H1 (cell line): ENCODE results near the gene RHBG. TPM values are rescaled to one million over a fixed set of nuclear protein-coding genes. Genes with fewer than 3 reads are reported as not detected.

Experiments used
- CTCF ChIA-PET: fragments of 300-600 bp; sonication (Branson Sonifier 250); formaldehyde crosslinking; loops from one replicate; lab custom pipeline; 2021; ENCODE audit not compliant: partially characterized antibody; lab: Charles Lee
- POLR2A ChIA-PET: fragments of 300-600 bp; sonication (Branson Sonifier 250); formaldehyde crosslinking; loops from one replicate; lab custom pipeline; 2021; ENCODE audit warnings: inconsistent platforms; ENCODE audit not compliant: partially characterized antibody; lab: Charles Lee
- DNase-seq, 2 experiments: peaks; one replicate each; pipeline versions ENCODE4 v3.0.0 to v3.0.0-alpha.2; 2010 to 2022; ENCODE audit warnings: low spot score in 2 of 2, low read depth in 1 of 2, mixed read lengths in 1 of 2
- FAIRE-seq: peaks from 2 replicates; lab custom pipeline; 2011; peaks lifted over from hg19 to GRCh38; lab: Jason Lieb, UNC
- H2AFZ ChIP-seq: 2 replicates; pipeline ENCODE4 v1.8.1; 2012; ENCODE audit warnings: low read length, inconsistent platforms
- H2AK5ac ChIP-seq: 2 replicates; pipeline ENCODE4 v1.6.1; 2013; ENCODE audit warnings: low read depth, low read length
- H2BK120ac ChIP-seq: replicated peaks from 2 replicates; pipeline ENCODE3; 2013; ENCODE audit warnings: low read depth, low read length, inconsistent platforms
- H2BK12ac ChIP-seq: 2 replicates; pipeline ENCODE4 v1.6.1; 2013; ENCODE audit warnings: low read depth, low read length
- H2BK15ac ChIP-seq: 2 replicates; pipeline ENCODE4 v1.6.1; 2013; ENCODE audit warnings: low read length
- H2BK20ac ChIP-seq: 2 replicates; pipeline ENCODE4 v1.6.1; 2013; ENCODE audit warnings: low read length
- H2BK5ac ChIP-seq: 2 replicates; pipeline ENCODE4 v1.6.1; 2013; ENCODE audit warnings: low read depth, low read length
- H3K14ac ChIP-seq: 2 replicates; pipeline ENCODE4 v1.6.1; 2013; ENCODE audit warnings: inconsistent platforms; ENCODE audit not compliant: insufficient read length
- H3K18ac ChIP-seq: 2 replicates; pipeline ENCODE4 v1.6.1; 2013; ENCODE audit warnings: low read length; ENCODE audit errors: extremely low read depth
- H3K23ac ChIP-seq: 2 replicates; pipeline ENCODE4 v1.6.1; 2013; ENCODE audit warnings: inconsistent platforms; ENCODE audit not compliant: insufficient read length
- H3K23me2 ChIP-seq: 2 replicates; pipeline ENCODE4 v1.6.1; 2013; ENCODE audit warnings: low read depth, low read length
- H3K27ac ChIP-seq: 2 replicates; pipeline ENCODE4 v1.6.1; 2011; ENCODE audit warnings: low read depth, low read length, inconsistent platforms
- H3K27me3 ChIP-seq, 4 experiments: replicated peaks in 1 of 4; 1 replicate in 1 of 4; 2 replicates in 3 of 4; pipeline versions ENCODE4 v1.6.1 to v1.8.1; 2011 to 2013; ENCODE audit warnings: low read length in 3 of 4, mild to moderate bottlenecking in 3 of 4, inconsistent platforms in 2 of 4, mixed read lengths in 2 of 4, moderate library complexity in 1 of 4; ENCODE audit not compliant: control insufficient read depth in 3 of 4, insufficient read depth in 3 of 4; ENCODE audit errors: extremely low read depth in 1 of 4
- H3K36me3 ChIP-seq, 4 experiments: 2 replicates each; pipeline versions ENCODE4 v1.6.1 to v1.8.1; 2011 to 2013; ENCODE audit warnings: mild to moderate bottlenecking in 4 of 4, low read length in 3 of 4, moderate library complexity in 2 of 4, control low read depth in 1 of 4, inconsistent platforms in 1 of 4; ENCODE audit not compliant: insufficient read depth in 4 of 4, control insufficient read depth in 2 of 4
- H3K4ac ChIP-seq: replicated peaks from 2 replicates; pipeline ENCODE3; 2013; ENCODE audit warnings: low read length, low read depth, mixed read lengths, inconsistent platforms; ENCODE audit not compliant: insufficient read length
- H3K4me1 ChIP-seq, 4 experiments: replicated peaks in 1 of 4; 1 replicate in 1 of 4; 2 replicates in 3 of 4; pipeline versions ENCODE4 v1.6.1 to v1.8.1; 2011 to 2013; ENCODE audit warnings: low read length in 3 of 4, inconsistent platforms in 2 of 4, mixed read lengths in 1 of 4; ENCODE audit not compliant: insufficient read depth in 4 of 4, control insufficient read depth in 3 of 4
- H3K4me2 ChIP-seq, 2 experiments: 2 replicates each; pipeline versions ENCODE4 v1.6.1 to v1.8.1; 2011 to 2013; ENCODE audit warnings: low read depth in 2 of 2, low read length in 2 of 2, control low read depth in 1 of 2, inconsistent platforms in 1 of 2, mild to moderate bottlenecking in 1 of 2; ENCODE audit not compliant: insufficient read depth in 1 of 2
- H3K4me3 ChIP-seq, 4 experiments: fragments of 200-600, 300-600 bp in 1 of 4; sonication (generic), shearing (Covaris generic), sonication (Bioruptor Twin) in 1 of 4; 2 replicates each; pipeline versions ENCODE4 v1.5.1 to v1.8.1; 2011 to 2016; ENCODE audit warnings: low read length in 4 of 4, low read depth in 3 of 4, control low read depth in 2 of 4, inconsistent platforms in 2 of 4, mild to moderate bottlenecking in 2 of 4, mixed read lengths in 1 of 4, moderate library complexity in 1 of 4; ENCODE audit not compliant: insufficient read depth in 2 of 4; ENCODE audit errors: extremely low read depth in 1 of 4
- H3K56ac ChIP-seq: replicated peaks from 2 replicates; pipeline ENCODE3; 2013; ENCODE audit warnings: low read depth, mild to moderate bottlenecking, mixed read lengths, low read length, inconsistent platforms; ENCODE audit not compliant: insufficient read length
- H3K79me1 ChIP-seq: 2 replicates; pipeline ENCODE4 v1.6.1; 2013; ENCODE audit warnings: low read depth, low read length, control low read depth
- H3K79me2 ChIP-seq, 2 experiments: 2 replicates each; pipeline versions ENCODE4 v1.6.1 to v1.8.1; 2012 to 2013; ENCODE audit warnings: low read length in 2 of 2, mild to moderate bottlenecking in 2 of 2, inconsistent platforms in 1 of 2; ENCODE audit not compliant: insufficient read depth in 2 of 2, control insufficient read depth in 1 of 2
- H3K9ac ChIP-seq, 4 experiments: replicated peaks in 1 of 4; 1 replicate in 1 of 4; 2 replicates in 3 of 4; pipeline versions ENCODE4 v1.6.1 to v1.8.1; 2011 to 2013; ENCODE audit warnings: low read depth in 3 of 4, low read length in 3 of 4, control low read depth in 2 of 4, mild to moderate bottlenecking in 2 of 4, moderate library complexity in 2 of 4, inconsistent platforms in 1 of 4; ENCODE audit errors: extremely low read depth in 1 of 4
- H3K9me3 ChIP-seq, 2 experiments: 2 replicates each; pipeline versions ENCODE4 v1.6.1 to v1.8.1; 2012 to 2013; ENCODE audit warnings: mild to moderate bottlenecking in 2 of 2, moderate library complexity in 2 of 2, control low read depth in 1 of 2, inconsistent platforms in 1 of 2, low read depth in 1 of 2, low read length in 1 of 2, mixed read lengths in 1 of 2; ENCODE audit not compliant: insufficient read depth in 2 of 2
- H4K20me1 ChIP-seq, 2 experiments: replicated peaks in 1 of 2; 2 replicates each; pipeline versions ENCODE3 to v1.8.1; 2011 to 2013; ENCODE audit warnings: inconsistent platforms in 2 of 2, low read length in 2 of 2, mild to moderate bottlenecking in 1 of 2; ENCODE audit not compliant: insufficient read depth in 2 of 2, control insufficient read depth in 1 of 2
- H4K5ac ChIP-seq: 2 replicates; pipeline ENCODE4 v1.6.1; 2013; ENCODE audit warnings: low read length, low read depth, mixed read lengths, inconsistent platforms; ENCODE audit not compliant: insufficient read length
- H4K8ac ChIP-seq: 2 replicates; pipeline ENCODE4 v1.8.0; 2013; ENCODE audit warnings: mild to moderate bottlenecking, moderate library complexity, low read length, inconsistent platforms; ENCODE audit not compliant: insufficient read depth; ENCODE audit errors: extremely low read depth
- H4K91ac ChIP-seq: replicated peaks from 2 replicates; pipeline ENCODE3; 2013; ENCODE audit warnings: low read length, mixed read lengths, inconsistent platforms; ENCODE audit not compliant: insufficient read length
- CBX5 ChIP-seq: fragments of 300-800, 300-1000 bp; sonication (generic); IDR thresholded peaks from 2 replicates; pipeline ENCODE4 v1.7.1; 2016; ENCODE audit warnings: antibody characterized with exemption, low read length, low read depth
- CHD2 ChIP-seq: IDR thresholded peaks from 2 replicates; pipeline ENCODE4 v1.6.1; 2012; ENCODE audit warnings: low read length, improper control_type of control experiment
- CTBP2 ChIP-seq: IDR thresholded peaks from 2 replicates; pipeline ENCODE4 v1.7.0; 2011; ENCODE audit warnings: borderline replicate concordance, mild to moderate bottlenecking, moderate library complexity, mixed read lengths, low read length; ENCODE audit not compliant: insufficient read depth, insufficient read length
- HDAC2 ChIP-seq, 2 experiments: fragments of 300-600 bp in 1 of 2; sonication (generic) in 1 of 2; IDR thresholded peaks; 2 replicates each; pipeline ENCODE4 v1.6.1; 2011 to 2012; ENCODE audit warnings: low read depth in 2 of 2, low read length in 2 of 2, mild to moderate bottlenecking in 2 of 2, moderate library complexity in 2 of 2, borderline replicate concordance in 1 of 2, inconsistent platforms in 1 of 2
- JUN ChIP-seq: IDR thresholded peaks from 2 replicates; pipeline ENCODE4 v1.6.1; 2011; ENCODE audit warnings: low read depth, mild to moderate bottlenecking, improper control_type of control experiment, low read length
- RBBP5 ChIP-seq: IDR thresholded peaks from 2 replicates; pipeline ENCODE4 v1.7.1; 2012; ENCODE audit warnings: low read depth, mild to moderate bottlenecking, inconsistent platforms, low read length, moderate library complexity, borderline replicate concordance
- RNF2 ChIP-seq: fragments of 200-900, 300-1000 bp; sonication (generic); IDR thresholded peaks from 2 replicates; pipeline ENCODE4 v1.7.1; 2016; ENCODE audit warnings: borderline replicate concordance, low read depth, mild to moderate bottlenecking, antibody characterized with exemption, low read length; ENCODE audit not compliant: poor library complexity, severe bottlenecking; ENCODE audit errors: missing control alignments
- SAP30 ChIP-seq: fragments of 300-600 bp; sonication (generic); IDR thresholded peaks from 2 replicates; pipeline ENCODE4 v1.7.1; 2012; ENCODE audit warnings: low read length, moderate library complexity, mild to moderate bottlenecking, inconsistent platforms; ENCODE audit not compliant: insufficient read depth, insufficient replicate concordance
- SIX5 ChIP-seq: IDR thresholded peaks from 2 replicates; pipeline ENCODE4 v1.6.1; 2011; ENCODE audit warnings: mild to moderate bottlenecking, low read depth, low read length
- SP1 ChIP-seq: IDR thresholded peaks from 2 replicates; pipeline ENCODE4 v1.6.1; 2011; ENCODE audit warnings: low read depth, low read length
- USF2 ChIP-seq: IDR thresholded peaks from 2 replicates; pipeline ENCODE4 v1.6.1; 2011; ENCODE audit warnings: low read length, improper control_type of control experiment
- WGBS, 2 experiments: shearing (Covaris generic) in 1 of 2; methylation state at CpG; one replicate each; pipeline versions ENCODE4 v1.1.6 to v1.1.7; 2013 to 2015; ENCODE audit warnings: low lambda C conversion rate in 2 of 2, mixed read lengths in 2 of 2, inconsistent platforms in 1 of 2, low coverage in 1 of 2, missing lambda C conversion rate in 1 of 2; ENCODE audit not compliant: insufficient replicate concordance in 2 of 2, insufficient coverage in 1 of 2, insufficient read length in 1 of 2; ENCODE audit errors: extremely low coverage in 1 of 2, missing lambda C conversion rate in 1 of 2; 5-methylcytosine and 5-hydroxymethylcytosine counted together
- polyA plus RNA-seq, 7 experiments: library from polyadenylated mRNA; depleted of rRNA in 3 of 7; stranded (reverse) in 5 of 7; unstranded in 2 of 7; fragments of >200 nt in 5 of 7; fragments of 200-250 nt in 2 of 7; gene quantifications; 1 replicate in 5 of 7; 2 replicates in 1 of 7; 4 replicates in 1 of 7; pipeline versions ENCODE4 v1.2.1 to v1.2.3, GENCODE V29; 2011 to 2013; ENCODE audit warnings: missing spikeins in 2 of 7, mixed read lengths in 2 of 7
- total RNA-seq: library from RNA; stranded (reverse); fragmentation: NEBNext Ultra II Directional; extraction: Animal tissue kit (Norgen Biotek cat#: 25700); gene quantifications from 2 replicates; pipeline ENCODE4 v1.2.1, GENCODE V29; 2021

Gene RHBG
- total and polyA plus RNA-seq, 2 of the 8 experiments (the other 6 are each of a cell fraction or from before 2014, with no cell fraction given) = 2.6 to 2.7 TPM

- Histone ChIP-seq H3K14ac (no peak overlapping the region), H2AK5ac (peak overlapping the region; percentile 65; the same call in 1 of the 2 replicates), H2BK120ac (no peak overlapping the region), H3K56ac (no peak overlapping the region), H3K18ac (peak overlapping the region; percentile 38; the same call in 1 of the 2 replicates), H3K4me2 (no peak overlapping the region; a peak in 1 of 4 replicates), H3K79me1 (no peaks in the 10 kb centered on the region), H3K23ac (no peak overlapping the region), H2BK20ac (peak overlapping the region; percentile 83), H2BK12ac (peak overlapping the region; percentile 86; the same call in 1 of the 2 replicates), H2AFZ (no peak overlapping the region), H3K79me2 (no peaks in the 10 kb centered on the region), H4K91ac (no peak overlapping the region), H3K9ac (no peak overlapping the region), H3K36me3 (no peaks in the 10 kb centered on the region), H3K4me3 (no peak overlapping the region), H2BK15ac (peak overlapping the region; percentile 89; the same call in 1 of the 2 replicates), H3K4me1 (peaks cover 10 to 47% (median 33%) of the 10 kb centered on the region in 4 experiments), H4K20me1 (no peaks in the 10 kb centered on the region), H3K9me3 (no peaks in the 10 kb centered on the region), H4K8ac (no peak overlapping the region), H3K23me2 (peaks cover 4% of the 10 kb centered on the region; the same call in 1 of the 2 replicates), H3K27ac (no peak overlapping the region), H3K4ac (no peak overlapping the region), H2BK5ac (no peak overlapping the region), H3K27me3 (peaks cover 14 to 64% (median 56%) of the 10 kb centered on the region in 4 experiments), H4K5ac (no peak overlapping the region)
- FAIRE-seq = no peak
- WGBS, 2 experiments = 91% methylated on average over 8 of the region's 8 CpGs; no CpG with 5 or more reads in 1 of the 2 experiments
- ChIA-PET POLR2A (interaction anchor here (1.0 to 7.3 kb wide), 11 partner anchors 12 to 61 kb away, joined by 3 to 26 read pairs (median 5); no protein-coding TSS in a partner anchor), CTCF (interaction anchor here (0.6 to 26.1 kb wide), 12 partner anchors 8 to 154 kb away, joined by 3 to 574 read pairs (median 20); partner anchors contain the start of gene RHBG)
- no peak for DNase-seq
- TF ChIP-seq SIX5 (no peak), RBBP5 (no peak), SAP30 (no peak), USF2 (no peak), HDAC2 (IDR thresholded peaks at IDR 0.05; ENCODE audit: borderline replicate concordance in 1 of 2, low read depth in 2 of 2, low read length in 2 of 2) (no peak), RNF2 (no peak), CHD2 (no peak), CBX5 (no peak), SP1 (no peak), JUN (no peak), CTBP2 (no peak)
Measured at GRCh38 chr1:156389311-156389710, 20.3 kb downstream of the RHBG start.
